ENCODE results near the gene IST1.

Gene IST1

DNA sequence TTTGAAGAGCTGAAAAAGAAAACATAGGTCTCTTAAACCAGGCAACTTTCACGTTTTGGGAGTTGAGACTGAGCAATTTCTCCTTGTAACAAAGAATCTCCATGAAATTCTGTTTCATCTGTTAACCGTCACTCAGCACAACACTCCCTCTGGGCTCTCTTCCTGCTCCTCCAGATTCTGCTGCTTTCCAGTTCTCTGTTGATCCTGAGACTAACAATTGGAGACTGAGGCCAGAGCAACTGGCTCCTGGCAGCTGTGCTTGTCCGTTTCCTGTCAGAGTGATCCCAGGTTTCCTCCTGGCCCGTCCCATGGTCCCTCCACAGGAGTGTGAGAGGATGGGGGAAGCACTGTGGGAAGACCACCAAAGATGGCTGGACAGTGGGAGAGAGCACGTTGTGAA is 32.5 kb downstream of the IST1 start:
- Histone ChIP-seq H3K4me3 (no peak overlapping the region), H3K36me3 (peaks cover 98% of the 10 kb centered on the region), H3K9ac (no peak overlapping the region), H3K4me1 (0 out of 2 replicates have a peak, but pooled peaks cover 9% of the 10 kb centered on the region), H3K9me3 (no peaks in the 10 kb centered on the region), H3K27ac (no peak overlapping the region), H4K20me1 (peaks cover 99% of the 10 kb centered on the region), H3K27me3 (no peaks in the 10 kb centered on the region), H3K4me2 (no peak overlapping the region)
- TF ChIP-seq Cebpa-rat (IDR thresholded peaks at IDR 0.05) = no peak

DNA sequence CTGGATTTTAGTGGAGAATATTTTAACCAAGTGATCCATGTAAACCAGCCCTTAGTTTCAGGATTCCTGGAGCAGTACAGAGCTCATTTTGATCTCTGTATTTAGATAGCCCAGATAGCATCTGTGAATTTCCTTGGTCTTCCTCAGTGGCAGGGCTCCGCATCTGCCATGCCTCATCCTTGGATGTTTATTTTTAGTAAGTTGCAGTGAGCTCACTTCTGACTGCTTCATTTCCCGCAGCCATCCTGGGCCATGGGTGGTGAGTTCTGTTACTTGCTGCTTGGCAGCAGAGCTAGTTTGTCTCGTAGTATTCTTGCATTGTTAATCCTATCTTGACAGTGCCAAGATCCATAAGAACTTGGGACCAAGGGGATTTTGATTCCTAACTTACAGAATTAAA is 33.7 kb downstream of the IST1 start:
- H3K4me2 ChIP-seq = no peak overlapping the region
- no peak overlapping the region for H3K4me3 ChIP-seq
- peaks cover 98% of the 10 kb centered on the region for H3K36me3 ChIP-seq

DNA sequence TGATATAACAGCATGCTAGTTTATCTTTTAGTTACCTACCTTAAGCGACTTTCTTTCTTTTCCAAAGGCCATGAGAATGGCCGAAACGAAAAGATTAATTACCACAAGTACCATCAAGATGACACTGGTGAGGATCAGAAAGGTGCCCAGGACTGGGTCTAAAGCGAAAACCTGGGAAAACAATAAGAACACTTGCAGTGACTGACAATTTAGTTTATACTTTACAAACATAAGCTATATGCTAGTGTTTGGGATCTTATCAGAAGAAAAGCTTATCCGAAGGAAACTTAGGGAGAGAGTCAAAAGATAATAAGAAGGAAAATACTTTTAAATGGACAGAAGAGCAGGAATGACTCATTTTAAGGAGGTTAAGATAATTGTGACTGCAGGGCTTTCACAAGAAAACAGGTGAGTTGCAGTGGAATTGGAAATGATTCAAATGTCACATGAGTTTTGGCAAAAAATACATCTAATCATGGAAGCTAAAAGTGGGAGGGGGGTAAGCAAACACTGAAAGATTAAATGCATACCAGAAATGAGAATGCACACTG is 34.8 kb downstream of the IST1 start:
- no peak overlapping the region for H3K9ac ChIP-seq
- no peak overlapping the region for H3K27ac ChIP-seq
- TF ChIP-seq Cebpa-rat (IDR thresholded peaks at IDR 0.05) = no peak
- H3K27me3 ChIP-seq = no peaks in the 10 kb centered on the region
- peaks cover 99% of the 10 kb centered on the region for H4K20me1 ChIP-seq
- 0 out of 2 replicates have a peak, but pooled peaks cover 9% of the 10 kb centered on the region for H3K4me1 ChIP-seq
- peaks cover 97% of the 10 kb centered on the region for H3K36me3 ChIP-seq
- no peak overlapping the region for H3K4me3 ChIP-seq
- no peak overlapping the region for H3K4me2 ChIP-seq
- H3K9me3 ChIP-seq = no peaks in the 10 kb centered on the region

More for the DNA sequence above, 33.7 kb downstream of the IST1 start:
- Histone ChIP-seq H3K9ac (no peak overlapping the region), H3K9me3 (no peaks in the 10 kb centered on the region), H4K20me1 (peaks cover 99% of the 10 kb centered on the region), H3K27me3 (no peaks in the 10 kb centered on the region), H3K4me1 (0 out of 2 replicates have a peak, but pooled peaks cover 9% of the 10 kb centered on the region), H3K27ac (no peak overlapping the region)
- no peak for TF ChIP-seq Cebpa-rat (IDR thresholded peaks at IDR 0.05)

DNA sequence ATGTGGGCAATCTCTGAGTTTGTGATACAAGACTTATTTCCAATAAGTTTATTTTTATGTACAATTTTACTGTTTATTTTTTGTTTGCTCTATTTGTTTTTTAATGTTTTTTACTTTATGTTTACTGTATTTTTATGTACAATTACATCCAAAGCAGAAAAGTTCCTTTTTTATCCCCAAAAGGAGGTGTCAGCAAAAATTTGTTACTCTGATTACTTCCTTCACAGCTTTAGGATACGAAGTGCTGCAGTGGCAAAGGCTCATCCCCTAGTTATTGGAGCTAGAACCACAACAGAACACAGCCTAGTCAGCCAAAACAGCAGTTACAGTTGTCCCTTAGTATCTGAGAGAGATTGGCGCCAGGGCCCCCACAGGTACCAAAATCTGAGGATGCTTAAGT is 35.7 kb downstream of the IST1 start:
- Histone ChIP-seq H3K4me2 (no peak overlapping the region), H3K27me3 (no peaks in the 10 kb centered on the region), H4K20me1 (peaks cover 96% of the 10 kb centered on the region), H3K27ac (no peak overlapping the region), H3K4me1 (0 out of 2 replicates have a peak, but pooled peaks cover 9% of the 10 kb centered on the region), H3K36me3 (peaks cover 92% of the 10 kb centered on the region), H3K9me3 (no peaks in the 10 kb centered on the region), H3K4me3 (no peak overlapping the region), H3K9ac (no peak overlapping the region)
- no peak for TF ChIP-seq Cebpa-rat (IDR thresholded peaks at IDR 0.05)

DNA sequence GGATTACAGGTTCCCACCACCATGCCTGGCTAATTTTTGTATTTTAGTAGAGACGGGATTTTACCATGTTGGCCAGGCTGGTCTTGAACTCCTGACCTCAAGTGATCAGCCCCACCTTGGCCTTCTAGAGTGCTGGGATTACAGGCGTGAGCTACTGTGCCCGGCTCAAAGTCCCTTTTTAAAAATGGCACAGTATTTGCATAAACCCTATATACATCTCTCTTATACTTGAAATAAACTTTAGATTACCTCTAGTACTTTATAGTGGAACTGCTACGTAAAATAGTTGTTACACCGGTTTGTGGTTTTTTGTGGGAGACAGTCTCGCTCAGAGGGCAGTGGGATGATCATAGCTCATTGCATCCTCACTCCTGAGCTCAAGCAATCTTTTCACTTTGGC is 36.3 kb downstream of the IST1 start:
- Histone ChIP-seq H3K9me3 (no peaks in the 10 kb centered on the region), H3K4me3 (no peak overlapping the region), H3K27me3 (no peaks in the 10 kb centered on the region), H4K20me1 (peaks cover 90% of the 10 kb centered on the region), H3K9ac (no peak overlapping the region), H3K4me1 (0 out of 2 replicates have a peak, but pooled peaks cover 6% of the 10 kb centered on the region), H3K36me3 (peaks cover 86% of the 10 kb centered on the region), H3K27ac (no peak overlapping the region), H3K4me2 (no peak overlapping the region)
- no peak for TF ChIP-seq Cebpa-rat (IDR thresholded peaks at IDR 0.05)

DNA sequence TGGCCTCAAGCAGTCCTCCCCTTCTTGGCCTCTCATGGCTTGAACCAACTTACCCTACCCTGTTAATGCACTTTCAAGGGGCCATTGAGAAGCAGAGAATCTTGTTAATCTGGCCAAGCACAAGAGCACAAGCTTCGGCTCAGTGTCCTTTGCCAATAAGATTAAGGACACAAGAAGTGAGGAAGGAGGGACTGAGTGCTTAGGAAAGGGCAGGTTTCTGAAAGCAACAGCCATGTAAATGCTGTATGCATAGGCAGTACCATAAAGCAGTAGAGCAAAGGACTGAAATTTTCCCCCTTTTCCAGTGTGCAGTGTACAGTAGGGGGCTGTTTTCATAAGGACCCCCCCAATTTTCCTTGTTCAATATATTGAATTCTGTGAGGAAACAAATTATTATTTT is 37.7 kb downstream of the IST1 start:
- TF ChIP-seq Cebpa-rat (IDR thresholded peaks at IDR 0.05) = no peak
- H4K20me1 ChIP-seq = peaks cover 76% of the 10 kb centered on the region
- H3K4me1 ChIP-seq = no peaks in the 10 kb centered on the region
- H3K4me3 ChIP-seq = no peak overlapping the region
- no peaks in the 10 kb centered on the region for H3K27me3 ChIP-seq
- no peak overlapping the region for H3K4me2 ChIP-seq
- H3K9ac ChIP-seq = no peak overlapping the region
- H3K9me3 ChIP-seq = peaks cover 8% of the 10 kb centered on the region
- H3K27ac ChIP-seq = no peak overlapping the region
- H3K36me3 ChIP-seq = peaks cover 76% of the 10 kb centered on the region

DNA sequence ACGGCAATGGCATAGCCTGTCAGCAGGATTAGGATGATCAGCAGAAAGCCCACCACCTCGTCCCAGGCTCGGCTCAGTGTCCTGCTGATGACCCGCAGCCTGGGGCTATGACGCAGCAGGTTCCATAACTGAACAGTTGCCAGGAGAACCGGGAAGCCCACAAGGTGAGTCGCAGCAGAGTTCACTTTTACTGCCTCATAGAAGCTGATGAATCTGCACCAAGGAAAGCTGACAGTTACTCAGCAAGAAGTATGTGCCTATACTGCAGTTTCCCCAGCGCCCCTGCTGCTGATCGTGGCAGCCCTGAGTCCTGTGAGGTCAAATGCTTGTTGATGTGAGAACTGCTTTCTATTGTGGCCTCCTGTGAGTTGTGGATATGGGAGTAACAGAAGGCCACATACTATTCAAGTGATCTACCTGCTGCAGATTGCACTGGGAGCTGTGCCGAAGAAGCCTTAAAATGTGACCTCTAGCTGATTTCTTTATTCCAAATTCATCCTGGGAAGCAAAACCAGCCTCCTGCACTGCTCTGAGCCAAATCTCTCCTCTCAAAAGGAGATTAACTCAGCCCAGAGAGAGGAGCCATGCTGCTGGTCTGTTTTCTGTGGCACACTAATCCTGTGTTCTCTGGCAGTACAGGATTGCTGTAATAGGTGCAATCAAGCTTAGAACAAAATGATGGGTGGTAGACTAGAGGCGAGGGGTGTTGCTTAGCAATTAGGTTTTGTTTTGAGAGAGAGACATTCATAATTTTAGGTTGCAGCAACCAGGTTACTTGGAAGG is 38.8 kb downstream of the IST1 start:
- H3K4me3 ChIP-seq = no peak overlapping the region
- no peaks in the 10 kb centered on the region for H3K27me3 ChIP-seq
- H3K4me2 ChIP-seq = no peak overlapping the region
- peaks cover 65% of the 10 kb centered on the region for H4K20me1 ChIP-seq
- no peak for TF ChIP-seq Cebpa-rat (IDR thresholded peaks at IDR 0.05)
- H3K4me1 ChIP-seq = no peaks in the 10 kb centered on the region
- no peak overlapping the region for H3K27ac ChIP-seq
- H3K9me3 ChIP-seq = peaks cover 19% of the 10 kb centered on the region
- H3K36me3 ChIP-seq = peaks cover 75% of the 10 kb centered on the region
- H3K9ac ChIP-seq = no peak overlapping the region

DNA sequence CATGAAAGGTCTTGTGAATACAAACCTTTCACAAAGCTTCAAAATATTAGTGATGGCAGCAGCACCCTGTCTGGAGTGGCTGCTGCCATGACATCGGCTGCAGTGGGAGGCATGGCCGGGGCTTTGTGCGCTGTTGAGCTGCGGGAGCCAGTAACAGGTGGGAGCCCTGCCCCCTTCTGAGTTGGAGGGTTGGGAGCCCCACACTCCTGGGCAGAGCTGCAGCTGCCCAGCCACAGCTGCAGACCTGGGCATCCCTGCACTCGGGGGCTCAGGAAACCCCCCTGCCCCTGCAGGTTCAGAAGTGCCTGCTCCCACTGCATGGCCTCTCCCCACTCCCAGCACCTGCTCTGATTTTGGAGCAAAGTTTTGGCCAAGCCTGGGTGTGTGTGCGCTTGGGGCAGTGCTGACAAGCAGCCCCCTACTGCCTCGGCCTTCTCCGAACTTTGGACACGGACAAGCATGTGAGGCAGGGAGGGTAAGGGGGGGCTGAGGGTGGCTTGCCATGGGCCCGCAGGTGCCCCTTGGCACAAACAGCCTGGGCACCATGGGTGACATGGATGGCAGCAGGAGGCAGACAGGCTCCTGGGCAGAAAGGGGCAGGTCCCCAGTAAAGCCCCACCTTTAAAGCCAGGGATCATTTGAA is 42.7 kb downstream of the IST1 start:
- no peak for TF ChIP-seq Cebpa-rat (IDR thresholded peaks at IDR 0.05)
- peaks cover 20% of the 10 kb centered on the region for H3K9me3 ChIP-seq
- H3K27me3 ChIP-seq = no peaks in the 10 kb centered on the region
- no peak overlapping the region for H3K4me2 ChIP-seq
- peaks cover 38% of the 10 kb centered on the region for H3K36me3 ChIP-seq
- no peak overlapping the region for H3K4me3 ChIP-seq
- H3K27ac ChIP-seq = no peak overlapping the region
- peaks cover 27% of the 10 kb centered on the region for H4K20me1 ChIP-seq
- H3K4me1 ChIP-seq = no peaks in the 10 kb centered on the region
- H3K9ac ChIP-seq = no peak overlapping the region

DNA sequence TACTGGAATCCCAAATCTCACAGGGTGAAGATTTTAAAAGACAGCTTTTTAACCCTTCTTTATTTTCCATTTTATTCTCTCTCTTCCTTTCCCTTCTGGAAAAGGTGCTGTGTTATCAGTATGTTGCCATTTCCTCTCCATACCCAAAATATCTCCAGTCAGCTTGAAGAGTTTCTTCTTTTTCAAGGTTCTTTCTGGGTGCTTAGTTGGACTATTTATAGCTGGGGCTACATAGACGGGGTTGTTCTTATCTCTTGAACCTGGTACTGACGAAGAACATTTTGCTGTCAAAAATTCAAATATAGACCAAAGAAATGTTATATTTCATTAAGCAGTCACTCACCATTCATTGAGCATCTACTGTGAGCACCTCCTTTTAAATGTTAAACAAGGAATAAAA is 48.6 kb downstream of the IST1 start:
- H3K27ac ChIP-seq = no peak overlapping the region
- H3K4me2 ChIP-seq = peak overlapping the region; percentile 17
- H3K9ac ChIP-seq = no peak overlapping the region
- no peak for TF ChIP-seq Cebpa-rat (IDR thresholded peaks at IDR 0.05)
- H3K9me3 ChIP-seq = peaks cover 3% of the 10 kb centered on the region
- H3K36me3 ChIP-seq = 0 out of 2 replicates have a peak, but pooled peaks cover under 1% of the 10 kb centered on the region
- H3K4me3 ChIP-seq = no peak overlapping the region
- no peaks in the 10 kb centered on the region for H4K20me1 ChIP-seq
- peaks cover 14% of the 10 kb centered on the region for H3K4me1 ChIP-seq
- no peaks in the 10 kb centered on the region for H3K27me3 ChIP-seq

DNA sequence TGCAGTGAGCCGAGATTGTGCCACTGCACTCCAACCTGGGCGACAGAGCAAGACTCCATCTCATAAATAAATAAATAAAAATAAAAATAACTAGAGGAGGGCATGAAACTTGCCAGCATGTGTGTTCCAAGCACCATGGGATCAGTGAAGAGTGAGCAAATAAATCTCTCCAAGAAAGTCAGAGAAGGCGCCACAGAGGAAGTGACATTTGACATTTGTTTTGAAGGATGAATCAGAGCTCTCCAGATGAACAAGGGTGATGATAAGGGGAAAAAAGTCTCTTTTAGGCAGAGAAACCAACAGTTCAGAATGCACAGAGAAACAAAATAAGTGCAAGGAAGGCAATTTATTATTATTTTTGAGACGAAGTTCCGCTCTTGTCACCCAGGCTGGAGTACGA is 50.3 kb downstream of the IST1 start:
- Histone ChIP-seq H3K36me3 (no peaks in the 10 kb centered on the region), H3K27ac (no peak overlapping the region), H3K4me3 (no peak overlapping the region), H3K9ac (no peak overlapping the region), H3K9me3 (no peaks in the 10 kb centered on the region), H3K4me1 (peaks cover 14% of the 10 kb centered on the region), H4K20me1 (no peaks in the 10 kb centered on the region), H3K27me3 (no peaks in the 10 kb centered on the region), H3K4me2 (no peak overlapping the region)
- TF ChIP-seq Cebpa-rat (IDR thresholded peaks at IDR 0.05) = no peak
